Mesenchymal stem cell (in vitro differentiated cells and primary cell): ENCODE measurements around the gene CRACDL.

Source experiments
- DNase-seq: peaks from one replicate; pipeline ENCODE4 v3.0.0-alpha.2; 2013
- H2AFZ ChIP-seq: one replicate; pipeline ENCODE4 v1.6.1; 2013; ENCODE audit warnings: low read depth, mild to moderate bottlenecking, control low read depth, inconsistent platforms, low read length, moderate library complexity
- H2AK5ac ChIP-seq: 2 replicates; pipeline ENCODE4 v1.6.1; 2013; ENCODE audit warnings: low read length, moderate library complexity, mild to moderate bottlenecking, inconsistent platforms; ENCODE audit not compliant: severe bottlenecking
- H2BK120ac ChIP-seq: one replicate; pipeline ENCODE4 v1.6.1; 2013; ENCODE audit warnings: low read depth, mild to moderate bottlenecking, inconsistent platforms, low read length, moderate library complexity
- H2BK12ac ChIP-seq, 2 experiments: one replicate each; pipeline ENCODE4 v1.6.1; 2013; ENCODE audit warnings: inconsistent platforms in 2 of 2, low read length in 2 of 2, mild to moderate bottlenecking in 2 of 2, moderate library complexity in 2 of 2, control low read depth in 1 of 2
- H2BK15ac ChIP-seq: one replicate; pipeline ENCODE4 v1.6.1; 2013; ENCODE audit warnings: mild to moderate bottlenecking, low read depth, inconsistent platforms; ENCODE audit not compliant: poor library complexity, severe bottlenecking
- H2BK5ac ChIP-seq: 2 replicates; pipeline ENCODE4 v1.6.1; 2013; ENCODE audit warnings: low read depth, mild to moderate bottlenecking, low read length, control low read depth, inconsistent platforms; ENCODE audit not compliant: poor library complexity, severe bottlenecking
- H3K14ac ChIP-seq, 2 experiments: one replicate each; pipeline ENCODE4 v1.6.1; 2013; ENCODE audit warnings: inconsistent platforms in 2 of 2, low read length in 2 of 2, control low read depth in 1 of 2, mild to moderate bottlenecking in 1 of 2, moderate library complexity in 1 of 2
- H3K18ac ChIP-seq, 2 experiments: one replicate each; pipeline ENCODE4 v1.6.1; 2013; ENCODE audit warnings: inconsistent platforms in 2 of 2, low read length in 2 of 2, control low read depth in 1 of 2, low read depth in 1 of 2, mild to moderate bottlenecking in 1 of 2
- H3K23ac ChIP-seq, 2 experiments: one replicate each; pipeline ENCODE4 v1.6.1; 2013; ENCODE audit warnings: inconsistent platforms in 2 of 2, low read length in 2 of 2, mild to moderate bottlenecking in 2 of 2, moderate library complexity in 2 of 2, control low read depth in 1 of 2
- H3K27ac ChIP-seq: 2 replicates; pipeline ENCODE4 v1.5.1; 2013; ENCODE audit warnings: mild to moderate bottlenecking, moderate library complexity, low read length, control low read depth, inconsistent platforms; ENCODE audit not compliant: poor library complexity, severe bottlenecking
- H3K27me3 ChIP-seq, 2 experiments: 2 replicates each; pipeline versions ENCODE4 v1.6.1 to v1.7.0; 2013; ENCODE audit warnings: low read length in 2 of 2, mild to moderate bottlenecking in 2 of 2, moderate library complexity in 2 of 2, control low read depth in 1 of 2, inconsistent platforms in 1 of 2; ENCODE audit not compliant: control insufficient read depth in 1 of 2, insufficient read depth in 1 of 2
- H3K36me3 ChIP-seq, 2 experiments: 2 replicates each; pipeline versions ENCODE4 v1.6.1 to v1.7.0; 2013; ENCODE audit warnings: low read length in 2 of 2, control low read depth in 1 of 2, inconsistent platforms in 1 of 2, low read depth in 1 of 2, mild to moderate bottlenecking in 1 of 2; ENCODE audit not compliant: insufficient read depth in 2 of 2, control insufficient read depth in 1 of 2
- H3K4ac ChIP-seq, 2 experiments: one replicate each; pipeline ENCODE4 v1.6.1; 2013; ENCODE audit warnings: inconsistent platforms in 2 of 2, low read length in 2 of 2, mild to moderate bottlenecking in 2 of 2, moderate library complexity in 2 of 2, control low read depth in 1 of 2, low read depth in 1 of 2
- H3K4me1 ChIP-seq: 2 replicates; pipeline ENCODE4 v1.6.1; 2013; ENCODE audit warnings: low read depth, low read length, control low read depth; ENCODE audit not compliant: control insufficient read depth, insufficient read depth
- H3K4me2 ChIP-seq: 2 replicates; pipeline ENCODE4 v1.6.1; 2013; ENCODE audit warnings: low read length, mild to moderate bottlenecking, inconsistent platforms; ENCODE audit not compliant: poor library complexity, severe bottlenecking
- H3K4me3 ChIP-seq, 2 experiments: 2 replicates each; pipeline versions ENCODE4 v1.5.1 to v1.7.0; 2013; ENCODE audit warnings: low read length in 2 of 2, mild to moderate bottlenecking in 2 of 2, control low read depth in 1 of 2, low read depth in 1 of 2; ENCODE audit not compliant: insufficient read depth in 1 of 2
- H3K79me1 ChIP-seq: replicated peaks from 2 replicates; pipeline ENCODE4 v1.6.1; 2013; ENCODE audit warnings: mild to moderate bottlenecking, control low read depth, low read length, inconsistent platforms; ENCODE audit not compliant: poor library complexity, severe bottlenecking
- H3K9ac ChIP-seq: 2 replicates; pipeline ENCODE4 v1.7.0; 2013; ENCODE audit warnings: mild to moderate bottlenecking, low read length, moderate library complexity
- H3K9me3 ChIP-seq: 2 replicates; pipeline ENCODE4 v1.7.0; 2013; ENCODE audit warnings: mild to moderate bottlenecking, low read length; ENCODE audit not compliant: control insufficient read depth
- H4K8ac ChIP-seq: one replicate; pipeline ENCODE4 v1.6.1; 2013; ENCODE audit warnings: inconsistent platforms, mild to moderate bottlenecking, low read length, moderate library complexity
- H4K91ac ChIP-seq: one replicate; pipeline ENCODE4 v1.6.1; 2013; ENCODE audit warnings: mild to moderate bottlenecking, low read length, inconsistent platforms
- WGBS: methylation state at CpG from one replicate; pipeline ENCODE4 v1.1.7; 2013; ENCODE audit warnings: mixed read lengths; 5-methylcytosine and 5-hydroxymethylcytosine counted together

Gene CRACDL

DNA sequence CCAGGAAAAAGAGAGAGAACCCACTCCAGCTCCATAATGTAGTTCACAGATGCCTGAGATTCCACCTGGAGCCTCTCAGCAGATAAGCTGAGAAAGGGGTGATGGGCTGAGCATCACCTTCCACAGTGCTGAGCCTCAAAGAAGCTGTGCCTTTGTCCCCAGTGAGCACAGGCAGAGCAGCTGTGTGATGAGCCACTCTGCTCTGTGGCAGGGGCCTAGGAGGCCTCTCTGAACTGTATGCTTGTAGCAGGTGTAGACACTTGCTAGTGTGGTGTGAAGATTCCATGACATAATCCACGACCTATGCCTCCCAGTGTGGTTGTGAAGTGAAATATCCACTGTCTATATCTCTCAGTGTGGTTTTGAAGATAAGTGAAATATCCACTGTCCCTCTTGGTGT is 134.7 kb downstream of the CRACDL start:
- no peak overlapping the region for H3K9ac ChIP-seq
- no peaks in the 10 kb centered on the region for H3K9me3 ChIP-seq
- no peak overlapping the region for H2BK120ac ChIP-seq
- H3K4me2 ChIP-seq: no peak overlapping the region
- H3K14ac ChIP-seq: no peak overlapping the region
- 83% methylated on average over 1 of the region's 1 CpG for WGBS
- no peak overlapping the region for H2AFZ ChIP-seq
- H4K91ac ChIP-seq: no peak overlapping the region
- H3K27me3 ChIP-seq: peaks cover 62 to 65% of the 10 kb centered on the region in 2 experiments
- no peaks in the 10 kb centered on the region for H3K36me3 ChIP-seq
- H2BK12ac ChIP-seq: no peak overlapping the region
- H3K18ac ChIP-seq: no peak overlapping the region
- no peaks in the 10 kb centered on the region for H3K79me1 ChIP-seq
- H2BK5ac ChIP-seq: no peak overlapping the region
- H3K23ac ChIP-seq: no peak overlapping the region
- no peak overlapping the region for H3K27ac ChIP-seq
- H2AK5ac ChIP-seq: no peak overlapping the region
- peaks cover 7% of the 10 kb centered on the region for H3K4me1 ChIP-seq
- H2BK15ac ChIP-seq: no peak overlapping the region
- no peak overlapping the region for H3K4me3 ChIP-seq
- no peak for DNase-seq
- H4K8ac ChIP-seq: no peak overlapping the region
- H3K4ac ChIP-seq: no peak overlapping the region

DNA sequence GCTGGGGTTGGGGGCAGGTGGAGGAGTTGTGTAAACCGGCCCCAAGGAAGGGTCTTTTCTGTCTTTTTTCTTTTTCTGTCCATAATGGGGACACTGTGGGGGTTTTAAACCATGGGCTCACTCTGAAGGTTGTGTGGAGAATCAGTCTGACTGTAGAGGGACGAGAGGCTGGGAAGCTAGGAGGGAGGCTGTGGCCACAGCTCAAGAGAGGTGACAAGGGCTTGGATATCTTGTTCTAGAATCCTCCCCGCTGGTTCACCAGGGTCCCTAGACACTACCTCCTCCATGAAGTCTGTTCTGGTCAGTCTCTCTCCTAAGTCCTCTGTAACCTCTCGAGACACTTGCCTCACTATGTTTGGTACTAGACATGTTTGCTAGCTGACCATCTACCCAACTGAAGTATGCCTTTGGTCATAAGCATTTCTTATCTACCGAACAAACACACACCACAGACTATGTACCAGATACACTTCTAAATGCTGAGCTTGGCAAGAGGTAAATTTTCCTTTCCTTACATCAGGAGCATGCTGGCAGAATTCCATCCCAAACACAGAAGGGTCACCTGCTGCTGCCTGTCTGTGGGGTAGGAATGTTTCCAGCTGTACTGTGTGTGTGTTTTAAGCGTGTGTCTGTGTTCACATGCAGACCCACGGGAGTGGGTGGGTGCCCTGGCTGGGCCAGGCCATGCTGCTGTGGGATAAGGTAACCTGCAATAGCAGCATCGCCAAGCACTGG is 135.5 kb downstream of the CRACDL start:
- H3K4me1 ChIP-seq: peaks cover 5% of the 10 kb centered on the region
- H3K9me3 ChIP-seq: no peaks in the 10 kb centered on the region
- H3K27ac ChIP-seq: no peak overlapping the region
- H3K18ac ChIP-seq: no peak overlapping the region
- 65% methylated on average over 8 of the region's 8 CpGs for WGBS
- H3K9ac ChIP-seq: no peak overlapping the region
- H2AFZ ChIP-seq: no peak overlapping the region
- H4K8ac ChIP-seq: no peak overlapping the region
- no peak overlapping the region for H3K4me2 ChIP-seq
- H2BK12ac ChIP-seq: no peak overlapping the region
- H2BK15ac ChIP-seq: no peak overlapping the region
- no peak for DNase-seq
- H3K4ac ChIP-seq: peak overlapping the region in 1 of 2 experiments; percentile 54
- no peak overlapping the region for H3K23ac ChIP-seq
- no peak overlapping the region for H2AK5ac ChIP-seq
- H3K4me3 ChIP-seq: no peak overlapping the region
- H4K91ac ChIP-seq: no peak overlapping the region
- H3K79me1 ChIP-seq: no peaks in the 10 kb centered on the region
- H3K27me3 ChIP-seq: peaks cover 58 to 73% of the 10 kb centered on the region in 2 experiments
- no peak overlapping the region for H2BK120ac ChIP-seq
- no peaks in the 10 kb centered on the region for H3K36me3 ChIP-seq
- H3K14ac ChIP-seq: no peak overlapping the region
- no peak overlapping the region for H2BK5ac ChIP-seq

DNA sequence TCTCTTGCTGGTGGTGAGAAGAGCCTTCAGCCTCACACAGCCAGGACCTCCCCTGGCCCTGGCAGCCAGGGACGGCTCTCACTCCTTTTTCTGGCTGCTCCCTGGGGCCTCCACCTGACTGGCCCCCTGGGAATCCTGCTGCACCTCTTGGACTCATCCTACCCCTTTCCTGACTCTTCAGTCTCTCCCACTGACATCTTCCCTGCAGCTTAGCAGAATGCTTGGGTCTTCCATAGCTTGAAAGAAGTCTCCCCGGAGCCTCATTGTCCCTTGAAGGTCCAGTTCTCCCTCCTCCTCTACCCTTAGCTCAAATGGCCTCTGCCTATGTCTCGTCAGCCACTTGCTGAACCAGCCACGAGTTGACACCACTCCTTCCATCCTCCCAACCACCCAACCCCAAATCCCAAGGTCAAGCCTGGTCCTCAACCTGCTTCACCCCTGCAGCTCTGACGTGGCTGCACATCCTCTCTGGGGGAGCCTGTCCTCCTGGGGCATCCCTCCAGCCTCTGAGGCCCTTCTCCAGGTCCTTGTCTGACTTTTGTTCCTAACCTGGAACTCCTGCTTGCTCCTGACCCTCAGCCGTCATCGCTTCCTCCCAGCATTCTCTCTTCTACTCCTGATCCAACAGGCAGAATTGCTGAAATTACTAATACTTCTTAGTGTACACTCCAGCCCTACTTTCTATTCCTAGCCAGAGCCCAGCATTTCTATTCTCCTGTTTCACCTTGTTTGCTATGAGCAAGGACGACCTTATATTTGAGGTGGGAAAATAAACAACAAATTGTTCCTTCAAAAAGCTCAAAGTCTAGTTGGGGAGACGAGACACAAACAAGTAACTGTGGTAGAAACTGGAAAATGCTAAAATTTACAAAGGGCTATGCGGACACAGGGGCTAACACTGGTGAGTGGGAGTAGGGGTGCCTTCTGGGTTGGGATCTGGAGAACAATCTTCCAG is 136.4 kb downstream of the CRACDL start:
- Histone ChIP-seq H2AFZ (no peak overlapping the region), H3K27me3 (peaks cover 50 to 70% of the 10 kb centered on the region in 2 experiments), H3K4ac (no peak overlapping the region), H4K91ac (no peak overlapping the region), H4K8ac (no peak overlapping the region), H2BK120ac (no peak overlapping the region), H2BK5ac (no peak overlapping the region), H3K9me3 (no peaks in the 10 kb centered on the region), H3K14ac (no peak overlapping the region), H3K79me1 (no peaks in the 10 kb centered on the region), H3K4me3 (no peak overlapping the region), H3K18ac (no peak overlapping the region), H3K4me2 (no peak overlapping the region), H3K23ac (no peak overlapping the region), H2BK12ac (no peak overlapping the region), H3K36me3 (no peaks in the 10 kb centered on the region), H3K4me1 (peaks cover 5% of the 10 kb centered on the region), H2BK15ac (no peak overlapping the region), H3K27ac (no peak overlapping the region), H3K9ac (no peak overlapping the region), H2AK5ac (no peak overlapping the region)
- WGBS: 75% methylated on average over 10 of the region's 10 CpGs
- no peak for DNase-seq
